K562 (cell line): ENCODE results near the gene GALT. TPM values are rescaled to one million over a fixed set of nuclear protein-coding genes. Genes with fewer than 3 reads are reported as not detected.

Source experiments
- ATAC-seq: fragments of 200-7000 bp; cut with Tn5 transposase; 3 replicates; pipeline ENCODE4 v1.9.1; 2020; ENCODE audit warnings: moderate library complexity
- BruUV-seq: library from RNA; stranded (reverse); fragments of 400-500 nt; replicated peaks from 2 replicates; lab custom pipeline; 2021; lab: Mats Ljungman, UMichigan
- CTCF ChIA-PET: fragments of 300-600 bp; formaldehyde crosslinking; extraction: SDS; loops from one replicate; lab custom pipeline; 2021; ENCODE audit warnings: low intra/inter-chr PET ratio; lab: Yijun Ruan, JAX
- POLR2A ChIA-PET: fragments of 300-600, 350-650 bp; sonication (Branson Sonifier 250); formaldehyde crosslinking; extraction: SDS; loops from one replicate; lab custom pipeline; 2021; ENCODE audit warnings: antibody characterized with exemption, inconsistent platforms; lab: Yijun Ruan, JAX
- DNase-seq, 4 experiments: peaks; one replicate each; pipeline versions ENCODE4 v3.0.0 to v3.0.0-alpha.2; 2011 to 2018; ENCODE audit warnings: low spot score in 3 of 4, mixed read lengths in 3 of 4; ENCODE audit errors: extremely low read depth in 1 of 4
- FAIRE-seq: peaks from 2 replicates; lab custom pipeline; 2011; peaks lifted over from hg19 to GRCh38; lab: Jason Lieb, UNC
- H2AFZ ChIP-seq: 2 replicates; pipeline ENCODE4 v1.6.0; 2011; ENCODE audit warnings: low read depth, low read length, control low read depth, inconsistent platforms
- H3K27ac ChIP-seq: fragments of 200-600 bp; 3 replicates; pipeline ENCODE4 v1.8.0; 2011; ENCODE audit warnings: low read depth, mild to moderate bottlenecking, control low read depth, inconsistent platforms, low read length, moderate library complexity, mixed read lengths; ENCODE audit errors: extremely low read depth
- H3K27me3 ChIP-seq, 2 experiments: fragments of 300-600 bp in 1 of 2; 2 replicates in 1 of 2; 3 replicates in 1 of 2; pipeline versions ENCODE4 v1.6.0 to v1.8.0; 2011; ENCODE audit warnings: inconsistent platforms in 2 of 2, low read length in 2 of 2, mild to moderate bottlenecking in 1 of 2, mixed read lengths in 1 of 2, moderate library complexity in 1 of 2; ENCODE audit not compliant: control insufficient read depth in 2 of 2, insufficient read depth in 2 of 2
- H3K36me3 ChIP-seq: fragments of 300-600 bp; 3 replicates; pipeline ENCODE4 v1.8.0; 2011; ENCODE audit warnings: mild to moderate bottlenecking, low read length, inconsistent platforms; ENCODE audit not compliant: control insufficient read depth, insufficient read depth
- H3K4me1 ChIP-seq, 2 experiments: fragments of 200-600 bp in 1 of 2; replicated peaks in 1 of 2; 2 replicates in 1 of 2; 3 replicates in 1 of 2; pipeline versions ENCODE4 v1.5.1 to v1.8.0; 2011; ENCODE audit warnings: inconsistent platforms in 2 of 2, low read length in 2 of 2, mild to moderate bottlenecking in 1 of 2, mixed read lengths in 1 of 2, moderate library complexity in 1 of 2; ENCODE audit not compliant: control insufficient read depth in 2 of 2, insufficient read depth in 2 of 2
- H3K4me2 ChIP-seq: 2 replicates; pipeline ENCODE4 v1.6.1; 2011; ENCODE audit warnings: low read length, control low read depth, inconsistent platforms, mixed read lengths; ENCODE audit not compliant: insufficient read depth
- H3K4me3 ChIP-seq: fragments of 200-600 bp; sonication (generic), shearing (Covaris generic); 2 replicates; pipeline ENCODE4 v1.5.1; 2016; ENCODE audit warnings: control low read depth, inconsistent platforms
- H3K79me2 ChIP-seq: fragments of 200-600 bp; 3 replicates; pipeline ENCODE4 v1.8.0; 2011; ENCODE audit warnings: low read length, inconsistent platforms; ENCODE audit not compliant: control insufficient read depth, insufficient read depth
- H3K9ac ChIP-seq, 2 experiments: 2 replicates each; pipeline versions ENCODE4 v1.6.0 to v1.6.1; 2011; ENCODE audit warnings: low read depth in 2 of 2, low read length in 2 of 2, control low read depth in 1 of 2, inconsistent platforms in 1 of 2, mild to moderate bottlenecking in 1 of 2, mixed read lengths in 1 of 2; ENCODE audit not compliant: insufficient read depth in 1 of 2
- H3K9me1 ChIP-seq: one replicate; pipeline ENCODE4 v1.6.0; 2011; ENCODE audit warnings: inconsistent platforms, mild to moderate bottlenecking, low read length, moderate library complexity; ENCODE audit not compliant: control insufficient read depth, insufficient read depth
- H3K9me3 ChIP-seq: replicated peaks from 2 replicates; pipeline ENCODE4 v1.5.1; 2011; ENCODE audit warnings: low read depth, low read length, inconsistent platforms; ENCODE audit not compliant: control insufficient read depth, insufficient read depth
- H4K20me1 ChIP-seq: replicated peaks from 2 replicates; pipeline ENCODE4 v1.6.1; 2011; ENCODE audit warnings: low read length, inconsistent platforms, mixed read lengths; ENCODE audit not compliant: control insufficient read depth, insufficient read depth
- CSDE1 ChIP-seq, 2 experiments: fragments of 450-650 bp; IDR thresholded peaks; 2 replicates each; pipeline ENCODE4 v1.6.1; 2016; ENCODE audit warnings: mild to moderate bottlenecking in 1 of 2
- NCOA2 ChIP-seq, 2 experiments: fragments of 450-650 bp; IDR thresholded peaks; 2 replicates each; pipeline ENCODE4 v1.6.1; 2018; ENCODE audit warnings: mild to moderate bottlenecking in 2 of 2, moderate library complexity in 1 of 2; ENCODE audit not compliant: partially characterized antibody in 2 of 2
- PHF8 ChIP-seq: fragments of 200-600 bp; sonication (generic); IDR thresholded peaks from 2 replicates; pipeline ENCODE4 v1.6.1; 2012; ENCODE audit warnings: mixed run types, mild to moderate bottlenecking, inconsistent platforms, low read length, moderate library complexity, borderline replicate concordance
- SREBF1 ChIP-seq: fragments of 150-350 bp; IDR thresholded peaks from 2 replicates; pipeline ENCODE4 v1.6.1; 2014; ENCODE audit warnings: antibody characterized with exemption, low read depth, low read length, borderline replicate concordance
- ZMIZ1 ChIP-seq, 2 experiments: fragments of 150-350 bp in 1 of 2; IDR thresholded peaks; 2 replicates each; pipeline ENCODE4 v1.6.1; 2012 to 2016; ENCODE audit warnings: low read depth in 2 of 2, low read length in 2 of 2, mild to moderate bottlenecking in 1 of 2, moderate library complexity in 1 of 2
- ZNF212 ChIP-seq: fragments of 450-650 bp; formaldehyde crosslinking; IDR thresholded peaks from 2 replicates; pipeline ENCODE4 v1.4.0; 2020; ENCODE audit warnings: mild to moderate bottlenecking
- WGBS: fragments of 100-300 bp; shearing (Covaris generic); methylation state at CpG from one replicate; pipeline ENCODE4 v1.1.6; 2016; ENCODE audit warnings: low coverage, mixed read lengths; ENCODE audit not compliant: insufficient coverage; ENCODE audit errors: missing lambda C conversion rate; 5-methylcytosine and 5-hydroxymethylcytosine counted together
- in situ Hi-C: fragments of 300-500 bp; cut with MboI; formaldehyde crosslinking; loops from 4 replicates; pipeline ENCODE4 v1.15.0; 2018; ENCODE audit warnings: inconsistent platforms, mixed read lengths
- intact Hi-C: fragments of 100-400 bp; cut with micrococcal nuclease; formaldehyde crosslinking; loops from 2 replicates; pipeline ENCODE4 v1.14.2; 2022
- polyA plus RNA-seq, 8 experiments: library from polyadenylated mRNA; depleted of rRNA in 4 of 8; stranded (reverse) in 5 of 8; unstranded in 3 of 8; fragments of >200 nt; fragmentation: Nextera tagmentation in 2 of 8; fragmentation: Illumina TruSeq in 1 of 8; extraction: Ambion mirVana in 2 of 8; extraction: Trizol in 1 of 8; gene quantifications; 2 replicates each; pipeline versions ENCODE4 v1.2.1 to v1.2.3, GENCODE V29; 2011 to 2014; ENCODE audit warnings: inconsistent platforms in 1 of 8, missing spikeins in 1 of 8
- total RNA-seq, 7 experiments: library from RNA; depleted of rRNA in 6 of 7; stranded (reverse); fragments of >200 nt in 6 of 7; fragmentation: Illumina TruSeq in 2 of 7; extraction: Trizol in 2 of 7; gene quantifications; 2 replicates each; pipeline versions ENCODE4 v1.2.1 to v1.2.3, GENCODE V29; 2011 to 2021; ENCODE audit warnings: low replicate concordance in 1 of 7

Gene GALT
- total and polyA plus RNA-seq, 9 of the 15 experiments (the other 6 are each of a cell fraction or from before 2014, with no cell fraction given), result 7.3 to 29.2 (median 15.6) TPM

GRCh38 chr9:34690983-34691935 is 44.8 kb downstream of the GALT start, which contains the start of gene CCL19 (continued):
- TF ChIP-seq NCOA2 (IDR thresholded peaks at IDR 0.05; ENCODE audit: partially characterized antibody in 2 of 2) (no peak), CSDE1 (IDR thresholded peaks at IDR 0.05) (no peak), ZNF212 (CRISPR knock-in tag) (no peak)

GRCh38 chr9:34691936-34692315 is 45.5 kb downstream of the GALT start:
- no peaks in the 10 kb centered on the region for H3K9me1 ChIP-seq
- ChIA-PET POLR2A (interaction anchor here (1.1 kb wide), 1 partner anchor 24 kb away, joined by 3 read pairs; no protein-coding TSS in a partner anchor), CTCF (no interaction called here)
- H3K36me3 ChIP-seq, result no peaks in the 10 kb centered on the region
- H3K4me3 ChIP-seq, result no peak overlapping the region
- H2AFZ ChIP-seq, result no peak overlapping the region
- FAIRE-seq, result no peak
- ATAC-seq, result no peak
- no peaks in the 10 kb centered on the region for H3K79me2 ChIP-seq
- H3K9ac ChIP-seq, result no peak overlapping the region
- in situ Hi-C loops, result no loop called here
- no peaks in the 10 kb centered on the region for H3K9me3 ChIP-seq
- WGBS, result 2% methylated on average over 5 of the region's 5 CpGs
- DNase-seq, result no peak
- intact Hi-C loops, result no loop called here
- H3K27ac ChIP-seq, result no peak overlapping the region
- no TSS peak for BruUV-seq
- H3K4me1 ChIP-seq, result no peaks in the 10 kb centered on the region
- no peak for TF ChIP-seq PHF8
- TF ChIP-seq ZMIZ1 (IDR thresholded peaks at IDR 0.05; ENCODE audit: low read depth in 2 of 2, low read length in 2 of 2), result no peak
- no peak for TF ChIP-seq SREBF1
- H3K27me3 ChIP-seq, result no peaks in the 10 kb centered on the region
- peaks cover 3% of the 10 kb centered on the region; the same call in 1 of the 2 replicates for H4K20me1 ChIP-seq
- H3K4me2 ChIP-seq, result no peak overlapping the region
